Ovary (tissue), 3 donors: ENCODE measurements around the gene LPCAT2.

Source experiments
- EP300 ChIP-seq: sonication (generic); formaldehyde crosslinking; IDR thresholded peaks from one replicate; pipeline ENCODE4 v1.6.1; 2017; ENCODE audit warnings: antibody characterized with exemption
- POLR2A ChIP-seq: fragments of 450-650 bp; IDR thresholded peaks from one replicate; pipeline ENCODE4 v1.6.1; 2017; ENCODE audit warnings: antibody characterized with exemption, mild to moderate bottlenecking, moderate library complexity
- TF ChIP-seq, protein P1 (sequence below), 3 donors: fragments of 450-650 bp in 2 of 3; fragments of 200-600 bp in 1 of 3; IDR thresholded peaks; one replicate each; pipeline versions ENCODE4 v1.5.1 to v1.8.0; 2016 to 2022; ENCODE audit warnings: antibody characterized with exemption in 3 of 3, mild to moderate bottlenecking in 1 of 3
- donor health status: DM: no; HTN: no; CAD: no.

DNA sequence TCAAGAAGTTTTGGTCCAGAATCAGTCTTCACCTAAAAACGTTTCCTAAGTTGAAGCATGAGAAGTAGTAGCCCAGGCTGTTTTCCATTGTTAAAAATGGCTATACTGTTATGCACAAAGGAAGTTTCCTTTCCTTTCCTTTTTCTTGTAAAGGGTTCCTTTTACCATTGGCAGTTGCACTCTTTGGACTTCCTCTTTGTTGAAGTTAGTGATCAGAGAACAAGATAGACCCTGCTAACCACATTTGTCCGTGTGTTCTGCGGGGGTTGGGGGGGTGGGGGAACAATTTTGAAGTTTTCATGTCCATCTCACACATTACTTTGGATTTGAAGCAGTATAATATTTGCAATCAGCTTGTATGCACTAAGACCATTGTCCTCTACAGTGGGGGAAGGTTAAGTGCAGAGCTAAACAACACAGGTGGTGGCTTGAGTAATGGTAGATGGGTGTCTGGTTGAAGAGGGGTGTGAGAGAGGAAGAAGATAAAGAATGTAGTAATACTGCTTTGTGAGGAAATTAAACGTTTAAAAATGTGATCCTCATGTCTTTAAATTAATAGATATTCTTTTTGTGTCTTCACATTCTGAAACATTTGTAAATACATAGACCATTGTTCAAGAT lies 1.4 kb downstream of the LPCAT2 start:
- TF ChIP-seq POLR2A: no peak
- TF ChIP-seq, protein P1, sequence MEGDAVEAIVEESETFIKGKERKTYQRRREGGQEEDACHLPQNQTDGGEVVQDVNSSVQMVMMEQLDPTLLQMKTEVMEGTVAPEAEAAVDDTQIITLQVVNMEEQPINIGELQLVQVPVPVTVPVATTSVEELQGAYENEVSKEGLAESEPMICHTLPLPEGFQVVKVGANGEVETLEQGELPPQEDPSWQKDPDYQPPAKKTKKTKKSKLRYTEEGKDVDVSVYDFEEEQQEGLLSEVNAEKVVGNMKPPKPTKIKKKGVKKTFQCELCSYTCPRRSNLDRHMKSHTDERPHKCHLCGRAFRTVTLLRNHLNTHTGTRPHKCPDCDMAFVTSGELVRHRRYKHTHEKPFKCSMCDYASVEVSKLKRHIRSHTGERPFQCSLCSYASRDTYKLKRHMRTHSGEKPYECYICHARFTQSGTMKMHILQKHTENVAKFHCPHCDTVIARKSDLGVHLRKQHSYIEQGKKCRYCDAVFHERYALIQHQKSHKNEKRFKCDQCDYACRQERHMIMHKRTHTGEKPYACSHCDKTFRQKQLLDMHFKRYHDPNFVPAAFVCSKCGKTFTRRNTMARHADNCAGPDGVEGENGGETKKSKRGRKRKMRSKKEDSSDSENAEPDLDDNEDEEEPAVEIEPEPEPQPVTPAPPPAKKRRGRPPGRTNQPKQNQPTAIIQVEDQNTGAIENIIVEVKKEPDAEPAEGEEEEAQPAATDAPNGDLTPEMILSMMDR (IDR thresholded peaks at IDR 0.05): no peak
- TF ChIP-seq EP300: no peak
